Spleen (tissue), 11 donors: Measurements from ENCODE around the gene UGT3A2. TPM values are rescaled to one million over a fixed set of nuclear protein-coding genes. Genes with fewer than 3 reads are reported as not detected.

ENCODE experiments used
- DNase-seq: peaks from one replicate; pipeline ENCODE4 v3.0.0-alpha.2; 2020
- H3K27ac ChIP-seq, 8 donors: fragments of 200-600 bp; sonication (generic) in 7 of 8; 1 replicate in 4 of 8; 2 replicates in 4 of 8; pipeline versions ENCODE4 v1.5.0 to v1.8.0; 2016 to 2021; ENCODE audit warnings: inconsistent platforms in 4 of 8, mild to moderate bottlenecking in 4 of 8, moderate library complexity in 1 of 8
- H3K27me3 ChIP-seq, 7 donors: fragments of 200-600 bp; sonication (generic) in 6 of 7; replicated peaks in 1 of 7; 1 replicate in 4 of 7; 2 replicates in 3 of 7; pipeline versions ENCODE4 v1.5.0 to v1.8.0; 2016 to 2021; ENCODE audit warnings: inconsistent platforms in 3 of 7, mild to moderate bottlenecking in 1 of 7
- H3K36me3 ChIP-seq, 6 donors: fragments of 200-600 bp; sonication (generic) in 5 of 6; 1 replicate in 4 of 6; 2 replicates in 2 of 6; pipeline versions ENCODE4 v1.5.0 to v1.8.0; 2016 to 2021; ENCODE audit warnings: inconsistent platforms in 2 of 6
- H3K4me1 ChIP-seq, 6 donors: fragments of 200-600 bp; sonication (generic) in 5 of 6; 1 replicate in 3 of 6; 2 replicates in 3 of 6; pipeline versions ENCODE4 v1.5.0 to v1.8.0; 2016 to 2021; ENCODE audit warnings: inconsistent platforms in 3 of 6
- H3K4me3 ChIP-seq, 8 donors: fragments of 200-600 bp; sonication (generic) in 7 of 8; 1 replicate in 4 of 8; 2 replicates in 4 of 8; pipeline versions ENCODE4 v1.5.0 to v1.8.0; 2016 to 2021; ENCODE audit warnings: inconsistent platforms in 4 of 8, mild to moderate bottlenecking in 4 of 8, moderate library complexity in 2 of 8
- H3K9me3 ChIP-seq, 8 donors: fragments of 200-600 bp; sonication (generic) in 7 of 8; 1 replicate in 4 of 8; 2 replicates in 4 of 8; pipeline versions ENCODE4 v1.5.0 to v1.8.0; 2016 to 2021; ENCODE audit warnings: inconsistent platforms in 4 of 8
- POLR2A ChIP-seq, 3 donors: fragments of 450-650 bp; IDR thresholded peaks; one replicate each; pipeline ENCODE4 v1.5.1; 2017; ENCODE audit warnings: antibody characterized with exemption in 3 of 3, mild to moderate bottlenecking in 1 of 3
- POLR2AphosphoS5 ChIP-seq, 3 donors: sonication (generic); formaldehyde crosslinking; IDR thresholded peaks; one replicate each; pipeline ENCODE4 v1.5.1; 2017; ENCODE audit warnings: antibody characterized with exemption in 3 of 3
- WGBS, 5 donors: extraction: QIAGEN DNeasy Blood & Tissue Kit in 3 of 5; methylation state at CpG; one replicate each; pipeline versions ENCODE4 v1.1.5 to v1.1.7; 2013 to 2018; 5-methylcytosine and 5-hydroxymethylcytosine counted together
- intact Hi-C: fragments of 100-400 bp; cut with DNase I; formaldehyde crosslinking; loops from one replicate; pipeline ENCODE4 v1.15.0; 2023; ENCODE audit warnings: low total_unique reads
- polyA plus RNA-seq, 3 donors: library from polyadenylated mRNA; stranded (reverse); fragments of 200-250 nt; gene quantifications; one replicate each; pipeline ENCODE4 v1.2.1, GENCODE V29; 2013
- total RNA-seq, 7 donors: library from RNA; depleted of rRNA in 3 of 7; stranded (reverse); fragments of >200 nt in 3 of 7; fragmentation: NEBNext Ultra II Directional in 4 of 7; extraction: Animal tissue kit (Norgen Biotek cat#: 25700) in 4 of 7; gene quantifications; one replicate each; pipeline versions ENCODE4 v1.1.0 to v1.2.1, GENCODE V29; 2016 to 2021
- TF ChIP-seq, protein P1 (sequence below), 11 experiments: fragments of 200-600 bp in 7 of 11; fragments of 450-650 bp in 4 of 11; sonication (generic) in 4 of 11; IDR thresholded peaks in 8 of 11; conservative IDR thresholded peaks in 3 of 11; 1 replicate in 7 of 11; 2 replicates in 4 of 11; pipeline versions ENCODE4 v1.4.0 to v1.8.0; 2016 to 2021; ENCODE audit warnings: antibody characterized with exemption in 11 of 11, inconsistent platforms in 4 of 11, mild to moderate bottlenecking in 1 of 11
- donor health status: healthy with polysubstance abuse.
- donor health status: DM: no; HTN: no; CAD: no; lungs with moderate emphysema.
- donor health status: DM: no; HTN: no; CAD: no.
- donor health status: Bipolar disorder and iron deficiency.
- donor health status: healthy.
- donor health status: DM: no; HTN: no; CAD: no.
- donor health status: DM: yes; HTN: yes; CAD: no.

The UGT3A2 gene
- total and polyA plus RNA-seq, 10 donors, result 0.04 to 2.2 (median 1.0) TPM; not detected in 2

DNA sequence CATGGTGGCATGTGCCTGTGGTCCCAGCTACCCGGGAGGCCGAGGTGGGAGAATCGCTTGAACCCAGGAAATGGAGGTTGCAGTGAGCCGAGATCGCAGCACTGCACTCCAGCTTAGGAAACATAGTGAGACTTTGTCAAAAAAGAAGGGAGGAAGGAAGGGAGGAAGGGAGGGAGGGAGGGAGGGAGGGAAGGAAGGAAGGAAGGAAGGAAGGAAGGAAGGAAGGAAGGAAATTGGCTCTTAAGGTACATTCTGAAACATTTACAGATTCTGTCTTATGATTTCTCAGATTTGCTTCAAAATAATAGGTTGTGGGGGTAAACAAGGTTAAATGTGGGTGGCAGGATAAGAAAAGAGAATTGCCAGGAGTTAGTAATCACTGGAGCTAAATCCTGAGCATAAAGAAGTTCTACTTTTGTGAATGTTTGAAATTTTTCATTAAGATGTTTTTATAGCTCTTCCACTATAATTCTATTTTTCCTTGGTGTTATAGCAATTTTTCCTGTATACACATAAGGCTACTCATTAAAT, 2.1 kb upstream of the UGT3A2 start:
- intact Hi-C loops, result no loop called here
- TF ChIP-seq POLR2AphosphoS5 (IDR thresholded peaks at IDR 0.05) (no peak), POLR2A (IDR thresholded peaks at IDR 0.05) (no peak)
- TF ChIP-seq, protein P1, sequence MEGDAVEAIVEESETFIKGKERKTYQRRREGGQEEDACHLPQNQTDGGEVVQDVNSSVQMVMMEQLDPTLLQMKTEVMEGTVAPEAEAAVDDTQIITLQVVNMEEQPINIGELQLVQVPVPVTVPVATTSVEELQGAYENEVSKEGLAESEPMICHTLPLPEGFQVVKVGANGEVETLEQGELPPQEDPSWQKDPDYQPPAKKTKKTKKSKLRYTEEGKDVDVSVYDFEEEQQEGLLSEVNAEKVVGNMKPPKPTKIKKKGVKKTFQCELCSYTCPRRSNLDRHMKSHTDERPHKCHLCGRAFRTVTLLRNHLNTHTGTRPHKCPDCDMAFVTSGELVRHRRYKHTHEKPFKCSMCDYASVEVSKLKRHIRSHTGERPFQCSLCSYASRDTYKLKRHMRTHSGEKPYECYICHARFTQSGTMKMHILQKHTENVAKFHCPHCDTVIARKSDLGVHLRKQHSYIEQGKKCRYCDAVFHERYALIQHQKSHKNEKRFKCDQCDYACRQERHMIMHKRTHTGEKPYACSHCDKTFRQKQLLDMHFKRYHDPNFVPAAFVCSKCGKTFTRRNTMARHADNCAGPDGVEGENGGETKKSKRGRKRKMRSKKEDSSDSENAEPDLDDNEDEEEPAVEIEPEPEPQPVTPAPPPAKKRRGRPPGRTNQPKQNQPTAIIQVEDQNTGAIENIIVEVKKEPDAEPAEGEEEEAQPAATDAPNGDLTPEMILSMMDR (IDR thresholded peaks at IDR 0.05 in 8 of 11, conservative IDR thresholded peaks at IDR 0.05 in 3 of 11), result no peak
- no peak for DNase-seq
- peaks cover 0 to 34% (median 7%) of the 10 kb centered on the region in 7 donors for H3K27me3 ChIP-seq
- H3K9me3 ChIP-seq, result no peaks in the 10 kb centered on the region
- no peaks in the 10 kb centered on the region for H3K36me3 ChIP-seq
- no peak overlapping the region for H3K4me3 ChIP-seq
- peaks cover 0 to 30% (median 11%) of the 10 kb centered on the region in 6 donors for H3K4me1 ChIP-seq
- 84 to 95% (median 88%) methylated on average over 5 of the region's 5 CpGs for WGBS, 5 donors
- H3K27ac ChIP-seq, result no peak overlapping the region

DNA sequence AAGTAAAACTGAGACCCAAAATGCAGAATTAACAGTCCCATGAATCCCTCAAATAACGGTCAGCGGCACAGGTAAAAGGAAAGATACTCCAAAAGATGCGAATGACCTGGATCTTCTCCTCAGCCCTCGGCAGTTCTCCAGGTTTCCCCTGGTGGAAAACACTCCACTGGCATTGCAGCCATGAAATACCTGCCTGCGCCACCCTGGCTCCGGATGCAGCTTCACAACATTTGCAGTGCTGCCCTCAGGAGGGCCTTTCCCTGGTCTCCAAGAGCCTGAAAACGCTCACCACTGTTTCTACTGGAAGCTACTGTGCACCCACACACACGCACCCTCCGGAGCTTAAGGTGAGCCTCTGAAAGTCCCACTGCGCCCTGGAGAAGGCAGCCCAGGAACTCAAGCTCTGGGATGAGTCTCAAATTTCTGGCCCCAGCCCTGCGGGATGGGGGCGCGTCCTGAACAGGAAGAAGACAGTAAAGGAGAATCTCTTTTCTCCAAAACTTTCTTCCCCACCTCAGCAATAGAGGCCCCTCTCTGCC, 612 bp downstream of the UGT3A2 start:
- Histone ChIP-seq H3K27me3 (peaks cover 0 to 39% (median 7%) of the 10 kb centered on the region in 7 donors), H3K4me1 (peaks cover 0 to 21% (median 11%) of the 10 kb centered on the region in 6 donors), H3K9me3 (peaks cover 0 to 4% (median 0%) of the 10 kb centered on the region in 8 donors), H3K27ac (no peak overlapping the region), H3K4me3 (peak overlapping the region in 4 of 8 donors; percentile 10 to 47 (median 26)), H3K36me3 (no peaks in the 10 kb centered on the region)
- 31 to 43% (median 38%) methylated on average over 13 of the region's 13 CpGs for WGBS, 5 donors
- DNase-seq, result no peak
- TF ChIP-seq, protein P1 (IDR thresholded peaks at IDR 0.05 in 8 of 11, conservative IDR thresholded peaks at IDR 0.05 in 3 of 11), result no peak
- TF ChIP-seq POLR2AphosphoS5 (IDR thresholded peaks at IDR 0.05) (no peak), POLR2A (IDR thresholded peaks at IDR 0.05) (no peak)
- intact Hi-C loops, result no loop called here

DNA sequence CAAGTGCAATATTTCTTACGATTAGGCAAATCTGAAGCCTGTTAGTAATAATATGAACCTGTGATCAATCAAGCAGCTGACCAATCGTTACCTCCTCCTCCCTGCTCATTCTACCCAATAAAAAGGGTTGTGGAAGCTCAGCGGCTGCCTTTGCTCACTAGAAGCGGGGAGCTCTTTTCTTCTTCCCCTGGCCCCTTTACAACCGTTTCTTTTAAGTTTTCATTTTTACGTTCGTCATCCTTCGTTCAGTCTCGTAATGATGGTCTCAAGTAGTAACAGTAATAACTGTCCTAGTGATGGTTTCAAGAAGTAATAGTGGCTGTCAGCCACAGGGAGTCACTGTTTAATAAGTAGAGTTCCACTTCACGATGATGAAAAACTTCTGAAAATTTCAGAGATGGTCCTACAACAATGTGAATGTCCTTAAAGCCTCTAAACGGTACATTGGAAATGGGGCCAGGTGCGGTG, 6.2 kb downstream of the UGT3A2 start:
- TF ChIP-seq, protein P1 (IDR thresholded peaks at IDR 0.05 in 8 of 11, conservative IDR thresholded peaks at IDR 0.05 in 3 of 11), result no peak
- TF ChIP-seq POLR2AphosphoS5 (IDR thresholded peaks at IDR 0.05), result no peak
- no peak for TF ChIP-seq POLR2A (IDR thresholded peaks at IDR 0.05)
- Histone ChIP-seq H3K4me3 (no peak overlapping the region), H3K4me1 (no peaks in the 10 kb centered on the region), H3K36me3 (no peaks in the 10 kb centered on the region), H3K9me3 (peaks cover 0 to 4% (median 0%) of the 10 kb centered on the region in 8 donors), H3K27me3 (peaks cover 0 to 14% (median 0%) of the 10 kb centered on the region in 7 donors), H3K27ac (no peak overlapping the region)
- WGBS, 5 donors, result 65 to 78% (median 69%) methylated on average over 12 of the region's 12 CpGs
- DNase-seq, result no peak
- intact Hi-C loops, result no loop called here

DNA sequence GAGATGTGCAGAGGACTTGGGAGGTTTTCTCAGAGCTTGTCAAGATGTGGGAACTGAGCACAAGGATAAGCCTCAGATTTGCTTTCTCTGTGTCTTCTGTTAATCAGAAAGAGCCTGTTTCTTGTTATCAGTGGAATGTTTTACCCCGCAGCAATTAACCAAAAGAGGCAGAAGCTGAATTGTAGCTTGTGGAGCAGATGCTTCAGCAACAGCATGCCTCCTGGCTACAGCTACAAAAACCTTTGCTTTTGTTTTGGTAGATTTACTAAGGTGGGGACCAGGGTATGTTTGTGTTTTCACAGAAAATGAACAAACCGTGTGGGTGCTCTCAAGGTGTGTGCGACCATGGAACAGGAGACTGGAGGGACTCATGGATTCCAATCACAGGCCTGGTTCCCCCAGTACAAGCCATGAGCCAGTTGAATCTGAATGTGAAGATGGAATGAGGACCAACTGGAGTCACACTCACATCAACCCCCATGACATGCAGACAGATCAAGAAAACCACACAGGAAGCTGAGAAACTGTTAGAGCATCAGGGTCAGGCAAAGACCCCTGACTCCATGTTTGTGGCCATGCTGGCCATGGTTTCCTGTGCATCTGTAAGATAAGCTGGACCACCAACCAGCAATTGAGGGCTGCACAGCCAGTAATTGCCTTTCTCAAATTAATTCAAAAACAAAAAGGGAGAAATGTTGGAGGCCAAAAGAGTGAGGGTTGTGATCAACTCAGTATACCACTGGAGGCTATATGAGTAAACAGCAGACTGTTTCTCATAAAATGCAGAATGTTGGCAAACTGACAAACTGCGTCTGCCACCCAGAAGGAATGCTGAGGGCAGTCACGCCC, 6.9 kb downstream of the UGT3A2 start:
- intact Hi-C loops, result no loop called here
- no peaks in the 10 kb centered on the region for H3K36me3 ChIP-seq
- no peak overlapping the region for H3K27ac ChIP-seq
- peaks cover 0 to 4% (median 0%) of the 10 kb centered on the region in 8 donors for H3K9me3 ChIP-seq
- no peaks in the 10 kb centered on the region for H3K4me1 ChIP-seq
- no peak for DNase-seq
- peaks cover 0 to 8% (median 0%) of the 10 kb centered on the region in 7 donors for H3K27me3 ChIP-seq
- TF ChIP-seq POLR2A (IDR thresholded peaks at IDR 0.05) (no peak), POLR2AphosphoS5 (IDR thresholded peaks at IDR 0.05) (no peak)
- TF ChIP-seq, protein P1 (IDR thresholded peaks at IDR 0.05 in 8 of 11, conservative IDR thresholded peaks at IDR 0.05 in 3 of 11), result no peak
- WGBS, 5 donors, result 61 to 71% (median 68%) methylated on average over 5 of the region's 5 CpGs
- H3K4me3 ChIP-seq, result no peak overlapping the region
